ENCODE measurements around the gene PIGO. TPM values are rescaled to one million over a fixed set of nuclear protein-coding genes. Genes with fewer than 3 reads are reported as not detected.

The PIGO gene
- total RNA-seq, 1 experiment from 2014 or later: 23.4 TPM

GRCh38 chr9:35116898-35117551 is 20.6 kb upstream of the PIGO start:
- WGBS (ENCODE audit: extremely low coverage, insufficient read length, low lambda C conversion rate): no CpG with 5 or more reads among the region's 30 CpGs
- Histone ChIP-seq H3K18ac (ENCODE audit: insufficient read length, low read depth, low read length) (peak overlapping the region; percentile 6), H2BK5ac (ENCODE audit: insufficient read length, low read length) (no peak overlapping the region), H4K91ac (ENCODE audit: insufficient read length, low read depth, low read length) (no peak overlapping the region), H3K79me2 (ENCODE audit: insufficient read depth, low read length) (no peaks in the 10 kb centered on the region), H3K23ac (ENCODE audit: insufficient read length, low read depth, low read length) (no peak overlapping the region), H3K27ac (ENCODE audit: insufficient read length, low read depth, low read length) (no peak overlapping the region), H2BK15ac (ENCODE audit: low read depth, low read length) (no peak overlapping the region), H3K27me3 (ENCODE audit: insufficient read depth, low read length) (no peaks in the 10 kb centered on the region), H2BK12ac (ENCODE audit: insufficient read length, low read depth, low read length) (no peak overlapping the region), H3K4me2 (ENCODE audit: insufficient read depth, insufficient read length, low read length) (peak overlapping the region; percentile 96), H4K5ac (ENCODE audit: insufficient read length, low read depth, low read length) (no peak overlapping the region), H2AFZ (ENCODE audit: low read length) (no peak overlapping the region), H3K4ac (ENCODE audit: low read depth, low read length) (no peak overlapping the region), H2BK120ac (ENCODE audit: low read depth, low read length, poor library complexity, severe bottlenecking) (no peak overlapping the region), H3T11ph (ENCODE audit: low read length) (no peak overlapping the region), H3K4me1 (ENCODE audit: insufficient read depth, low read length) (peaks cover 2% of the 10 kb centered on the region; the same call in 1 of the 2 replicates), H4K8ac (replicated peaks; ENCODE audit: insufficient read length, low read depth, low read length) (no peak overlapping the region), H3K56ac (ENCODE audit: insufficient read length, low read depth, low read length) (no peak overlapping the region), H3K79me1 (ENCODE audit: insufficient read depth, low read depth, low read length, poor library complexity, severe bottlenecking) (no peaks in the 10 kb centered on the region), H2BK20ac (ENCODE audit: low read depth, low read length, poor library complexity, severe bottlenecking) (no peak overlapping the region), H4K20me1 (ENCODE audit: control insufficient read depth, insufficient read depth, insufficient read length) (no peaks in the 10 kb centered on the region), H3K23me2 (ENCODE audit: insufficient read length, low read depth, low read length, poor library complexity, severe bottlenecking) (peaks cover 14% of the 10 kb centered on the region), H3K9me3 (ENCODE audit: control insufficient read depth, low read depth, low read length) (no peaks in the 10 kb centered on the region), H3K14ac (ENCODE audit: insufficient read depth, low read length) (no peak overlapping the region), H2AK5ac (ENCODE audit: insufficient read length, low read length) (no peak overlapping the region), H3K9ac (ENCODE audit: extremely low read depth, insufficient read length, low read length) (peak overlapping the region; percentile 31)
- Mint-ChIP-seq H3K27me3 (ENCODE audit: low read depth) (0 out of 2 replicates have a peak, but pooled peaks cover 4% of the 10 kb centered on the region), H3K4me1 (peaks cover 31 to 33% of the 10 kb centered on the region in 2 experiments), H3K9me3 (no peaks in the 10 kb centered on the region), H3K27ac (peak overlapping the region in 2 of 3 experiments; percentile 83 to 98; a peak in 5 of 7 replicates), H3K4me3 (peak overlapping the region; percentile 87 to 94), H3K36me3 (ENCODE audit: insufficient read depth in 1 of 3, low read depth in 3 of 3) (no peaks in the 10 kb centered on the region)
- TF ChIP-seq CTCF (conservative IDR thresholded peaks at IDR 0.05): peak; percentile 98
- DNase-seq: peak; percentile 93

Measured in H9 (cell line).